MCF 10A (cell line): Measurements from ENCODE around the gene SP8. TPM values are rescaled to one million over a fixed set of nuclear protein-coding genes. Genes with fewer than 3 reads are reported as not detected.

Source experiments
- BruUV-seq: library from RNA; stranded (reverse); fragments of 400-500 nt; replicated peaks from 2 replicates; lab custom pipeline; 2021; lab: Mats Ljungman, UMichigan
- CTCF ChIA-PET: fragments of 300-600 bp; sonication (Branson Sonifier 250); formaldehyde crosslinking; extraction: SDS; loops from one replicate; lab custom pipeline; 2021; ENCODE audit warnings: antibody characterized with exemption, inconsistent platforms; lab: Yijun Ruan, JAX
- POLR2A ChIA-PET: fragments of 300-600, 350-650 bp; sonication (Branson Sonifier 250); formaldehyde crosslinking; extraction: SDS; loops from one replicate; lab custom pipeline; 2020; ENCODE audit warnings: antibody characterized with exemption, inconsistent platforms; lab: Yijun Ruan, JAX
- DNase-seq: peaks from one replicate; pipeline ENCODE4 v3.0.0-alpha.2; 2018; ENCODE audit not compliant: unreplicated experiment
- H3K27ac Mint-ChIP-seq: one replicate; pipeline ENCODE4 v1.8.0; 2022; ENCODE audit warnings: mild to moderate bottlenecking, low read depth, mixed read lengths; ENCODE audit not compliant: unreplicated experiment
- H3K27me3 Mint-ChIP-seq: one replicate; pipeline ENCODE4 v1.8.0; 2022; ENCODE audit warnings: mixed read lengths; ENCODE audit not compliant: insufficient read depth, unreplicated experiment
- H3K36me3 Mint-ChIP-seq: one replicate; pipeline ENCODE4 v1.8.0; 2022; ENCODE audit warnings: mild to moderate bottlenecking, moderate library complexity, mixed read lengths; ENCODE audit not compliant: insufficient read depth, unreplicated experiment
- H3K4me1 Mint-ChIP-seq: one replicate; pipeline ENCODE4 v1.8.0; 2022; ENCODE audit warnings: mixed read lengths; ENCODE audit not compliant: insufficient read depth, unreplicated experiment
- H3K4me3 Mint-ChIP-seq: one replicate; pipeline ENCODE4 v1.8.0; 2022; ENCODE audit warnings: mild to moderate bottlenecking, moderate library complexity, mixed read lengths; ENCODE audit not compliant: unreplicated experiment
- H3K9me3 Mint-ChIP-seq: one replicate; pipeline ENCODE4 v1.8.0; 2022; ENCODE audit warnings: mixed read lengths; ENCODE audit not compliant: unreplicated experiment
- intact Hi-C: fragments of 100-400 bp; cut with micrococcal nuclease; formaldehyde crosslinking; loops from 2 replicates; pipeline ENCODE4 v1.14.1; 2022
- total RNA-seq: library from RNA; stranded (reverse); gene quantifications from 2 replicates; pipeline ENCODE4 v1.2.3, GENCODE V29; 2022
- TF ChIP-seq, protein P1 (sequence below): fragments of 200-600 bp; IDR thresholded peaks from one replicate; pipeline ENCODE4 v1.8.0; 2022; ENCODE audit warnings: antibody characterized with exemption, mild to moderate bottlenecking; ENCODE audit not compliant: unreplicated experiment

SP8 gene
- total RNA-seq, 1 experiment from 2014 or later, result 0.16 TPM

DNA sequence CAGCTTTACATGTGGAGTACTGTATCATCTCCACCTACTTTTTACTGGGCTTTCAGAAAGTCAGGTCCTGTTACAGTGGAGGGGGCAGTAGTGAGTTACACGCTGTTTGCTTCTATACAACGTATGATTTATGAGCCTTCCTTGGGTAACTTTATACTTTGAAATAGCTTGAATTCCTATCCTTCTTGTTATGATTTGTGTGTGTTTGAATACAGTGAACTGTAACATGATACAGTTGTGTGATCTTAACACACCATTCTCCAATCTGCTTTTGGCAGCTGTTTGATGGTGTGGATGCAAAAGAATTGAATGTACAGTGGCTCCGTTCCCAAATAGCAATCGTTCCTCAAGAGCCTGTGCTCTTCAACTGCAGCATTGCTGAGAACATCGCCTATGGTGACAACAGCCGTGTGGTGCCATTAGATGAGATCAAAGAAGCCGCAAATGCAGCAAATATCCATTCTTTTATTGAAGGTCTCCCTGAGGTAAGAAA, 41.7 kb downstream of the SP8 start:
- H3K4me1 Mint-ChIP-seq, result no peaks in the 10 kb centered on the region
- H3K9me3 Mint-ChIP-seq, result no peaks in the 10 kb centered on the region
- ChIA-PET POLR2A (interaction anchor here (0.5 kb wide), 1 partner anchor 417 kb away, joined by 4 read pairs; no protein-coding TSS in a partner anchor), CTCF (interaction anchor here (0.7 to 1.3 kb wide), 2 partner anchors 69 to 94 kb away, joined by 3 read pairs; no protein-coding TSS in a partner anchor)
- no peaks in the 10 kb centered on the region for H3K27me3 Mint-ChIP-seq
- no peak overlapping the region for H3K4me3 Mint-ChIP-seq
- peak; percentile 45 for DNase-seq
- H3K36me3 Mint-ChIP-seq, result no peaks in the 10 kb centered on the region
- no peak overlapping the region for H3K27ac Mint-ChIP-seq
- TF ChIP-seq, protein P1, sequence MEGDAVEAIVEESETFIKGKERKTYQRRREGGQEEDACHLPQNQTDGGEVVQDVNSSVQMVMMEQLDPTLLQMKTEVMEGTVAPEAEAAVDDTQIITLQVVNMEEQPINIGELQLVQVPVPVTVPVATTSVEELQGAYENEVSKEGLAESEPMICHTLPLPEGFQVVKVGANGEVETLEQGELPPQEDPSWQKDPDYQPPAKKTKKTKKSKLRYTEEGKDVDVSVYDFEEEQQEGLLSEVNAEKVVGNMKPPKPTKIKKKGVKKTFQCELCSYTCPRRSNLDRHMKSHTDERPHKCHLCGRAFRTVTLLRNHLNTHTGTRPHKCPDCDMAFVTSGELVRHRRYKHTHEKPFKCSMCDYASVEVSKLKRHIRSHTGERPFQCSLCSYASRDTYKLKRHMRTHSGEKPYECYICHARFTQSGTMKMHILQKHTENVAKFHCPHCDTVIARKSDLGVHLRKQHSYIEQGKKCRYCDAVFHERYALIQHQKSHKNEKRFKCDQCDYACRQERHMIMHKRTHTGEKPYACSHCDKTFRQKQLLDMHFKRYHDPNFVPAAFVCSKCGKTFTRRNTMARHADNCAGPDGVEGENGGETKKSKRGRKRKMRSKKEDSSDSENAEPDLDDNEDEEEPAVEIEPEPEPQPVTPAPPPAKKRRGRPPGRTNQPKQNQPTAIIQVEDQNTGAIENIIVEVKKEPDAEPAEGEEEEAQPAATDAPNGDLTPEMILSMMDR, result no peak
- BruUV-seq, result no TSS peak
- intact Hi-C loops, result no loop called here

DNA sequence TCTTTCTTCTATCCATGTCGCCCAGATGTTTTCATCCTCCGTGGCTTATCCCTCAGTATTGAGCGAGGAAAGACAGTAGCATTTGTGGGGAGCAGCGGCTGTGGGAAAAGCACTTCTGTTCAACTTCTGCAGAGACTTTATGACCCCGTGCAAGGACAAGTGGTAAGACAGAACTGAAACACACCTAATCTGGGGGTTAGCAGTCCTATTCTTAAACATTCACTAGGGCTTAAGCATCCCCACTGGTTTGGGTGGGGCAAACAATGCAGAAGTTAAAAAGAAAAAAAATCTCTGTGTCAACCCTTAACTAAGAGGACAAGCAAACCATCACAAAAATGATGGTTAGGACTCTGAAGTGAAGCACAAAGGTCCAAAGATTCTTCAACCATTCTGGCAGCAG, 43.8 kb downstream of the SP8 start:
- no peaks in the 10 kb centered on the region for H3K4me1 Mint-ChIP-seq
- DNase-seq, result no peak
- no peaks in the 10 kb centered on the region for H3K27me3 Mint-ChIP-seq
- ChIA-PET POLR2A (no interaction called here), CTCF (no interaction called here)
- intact Hi-C loops, result no loop called here
- BruUV-seq, result no TSS peak
- TF ChIP-seq, protein P1, result no peak
- no peak overlapping the region for H3K4me3 Mint-ChIP-seq
- H3K36me3 Mint-ChIP-seq, result no peaks in the 10 kb centered on the region
- no peak overlapping the region for H3K27ac Mint-ChIP-seq
- no peaks in the 10 kb centered on the region for H3K9me3 Mint-ChIP-seq

DNA sequence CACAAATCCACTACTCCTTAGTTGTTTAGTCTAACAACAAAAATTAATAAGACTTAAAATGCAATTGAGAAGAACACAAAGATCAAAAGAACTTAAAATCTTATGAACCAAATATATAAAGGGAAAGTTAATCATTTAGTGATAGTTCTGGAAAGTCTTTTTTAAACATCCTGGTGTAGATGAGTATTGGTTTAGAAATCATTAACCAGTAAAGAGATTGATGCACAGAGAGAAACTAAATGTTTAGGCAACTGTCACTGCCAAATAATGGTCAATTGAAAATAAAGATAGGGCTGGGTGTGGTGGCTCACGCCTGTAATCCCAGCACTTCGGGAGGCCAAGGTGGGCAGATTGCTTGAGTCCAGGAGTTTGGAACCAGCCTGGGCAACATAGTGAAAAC, 44.9 kb downstream of the SP8 start:
- POLR2A ChIA-PET, result no interaction called here
- no peaks in the 10 kb centered on the region for H3K4me1 Mint-ChIP-seq
- no TSS peak for BruUV-seq
- H3K27me3 Mint-ChIP-seq, result no peaks in the 10 kb centered on the region
- H3K4me3 Mint-ChIP-seq, result no peak overlapping the region
- intact Hi-C loops, result no loop called here
- H3K27ac Mint-ChIP-seq, result no peak overlapping the region
- no peak for DNase-seq
- CTCF ChIA-PET, result no interaction called here
- H3K36me3 Mint-ChIP-seq, result no peaks in the 10 kb centered on the region
- H3K9me3 Mint-ChIP-seq, result no peaks in the 10 kb centered on the region
- TF ChIP-seq, protein P1, result no peak

DNA sequence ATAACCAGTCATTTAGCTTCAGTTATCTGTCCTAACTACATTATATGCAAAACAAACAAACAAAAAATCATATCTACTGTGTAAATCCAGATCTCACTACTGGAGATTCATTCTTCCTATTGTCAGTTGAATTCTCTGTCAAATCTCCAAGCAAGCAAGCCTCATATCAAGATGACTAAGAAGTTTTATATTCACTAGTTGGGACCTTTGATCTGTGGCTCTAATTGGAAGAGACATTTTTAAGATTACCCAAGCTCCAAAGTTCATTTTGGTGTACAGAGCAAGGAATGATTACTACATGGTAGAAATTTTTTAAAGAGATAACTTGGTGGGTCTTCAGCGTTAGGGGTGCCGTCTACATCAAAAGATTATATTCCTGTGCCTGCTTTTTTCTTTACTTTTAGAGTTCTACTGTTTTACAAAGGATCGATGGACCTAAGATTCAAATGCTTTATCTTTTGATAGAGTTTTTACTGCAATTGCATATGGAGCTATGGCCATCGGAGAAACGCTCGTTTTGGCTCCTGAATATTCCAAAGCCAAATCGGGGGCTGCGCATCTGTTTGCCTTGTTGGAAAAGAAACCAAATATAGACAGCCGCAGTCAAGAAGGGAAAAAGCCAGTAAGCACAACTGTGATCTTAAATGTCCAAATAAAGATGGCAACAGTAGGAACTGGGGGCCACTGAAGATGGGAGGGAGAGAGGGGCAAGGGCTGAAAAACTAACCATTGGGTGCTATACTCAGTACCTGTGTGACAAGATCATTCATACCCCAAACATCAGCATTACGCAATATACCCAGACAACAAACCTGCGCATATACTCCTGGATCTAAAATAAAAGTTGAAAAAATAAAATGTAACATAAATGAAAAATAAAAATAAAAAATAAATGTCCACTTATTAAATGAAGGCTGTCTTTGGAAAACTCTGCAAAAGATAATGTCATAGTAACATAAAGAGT, 47.9 kb downstream of the SP8 start:
- ChIA-PET CTCF (interaction anchor here (0.5 kb wide), 1 partner anchor 929 kb away, joined by 4 read pairs; no protein-coding TSS in a partner anchor), POLR2A (no interaction called here)
- intact Hi-C loops, result no loop called here
- Mint-ChIP-seq H3K27me3 (no peaks in the 10 kb centered on the region), H3K36me3 (no peaks in the 10 kb centered on the region), H3K9me3 (no peaks in the 10 kb centered on the region), H3K4me1 (no peaks in the 10 kb centered on the region), H3K27ac (no peak overlapping the region), H3K4me3 (no peak overlapping the region)
- TF ChIP-seq, protein P1, result no peak
- no TSS peak for BruUV-seq
- no peak for DNase-seq
